NCI-H2081 (cell line): ENCODE results near the gene AMBP.
A peak's percentile ranks its signal among the peaks of the same experiment; 100 is the strongest.

Source experiments
- DNase-seq, 2 experiments: peaks; one replicate each; lab custom pipeline; 2025; lab: John Stamatoyannopoulos, UW

Gene AMBP

GRCh38 chr9:114112778-114113584, 34.9 kb upstream of the AMBP start:
- no peak for DNase-seq

GRCh38 chr9:114112325-114112724, 34.2 kb upstream of the AMBP start:
- DNase-seq: no peak

GRCh38 chr9:114110180-114110579, 32.1 kb upstream of the AMBP start:
- no peak for DNase-seq

- no peak for DNase-seq
Observed at GRCh38 chr9:114109124-114109523, 31.0 kb upstream of the AMBP start.

GRCh38 chr9:114108016-114108833, 30.1 kb upstream of the AMBP start:
- peak; percentile 35 to 65 for DNase-seq

GRCh38 chr9:114107286-114108001, 29.3 kb upstream of the AMBP start:
- no peak for DNase-seq

- no peak for DNase-seq
Observed at GRCh38 chr9:114105236-114105635, 27.1 kb upstream of the AMBP start.

GRCh38 chr9:114102484-114102883, 24.4 kb upstream of the AMBP start:
- DNase-seq: no peak

- no peak for DNase-seq
Observed at GRCh38 chr9:114100536-114100935, 22.4 kb upstream of the AMBP start.

GRCh38 chr9:114099669-114100270, 21.7 kb upstream of the AMBP start:
- no peak for DNase-seq

- no peak for DNase-seq
Observed at GRCh38 chr9:114098936-114099668, 21.0 kb upstream of the AMBP start, which contains the start of gene KIF12. Gene KIF12 (minus strand): TSS chr9:114099292. CDS start chr9:114099276, 16 bp downstream.

GRCh38 chr9:114098021-114098935, 20.2 kb upstream of the AMBP start:
- DNase-seq: peak; percentile 52 to 62

GRCh38 chr9:114097613-114098020, 19.5 kb upstream of the AMBP start:
- DNase-seq: peak; percentile 44 to 70

- no peak for DNase-seq
Observed at GRCh38 chr9:114096866-114097612, 18.9 kb upstream of the AMBP start.

GRCh38 chr9:114096041-114096511, 18.0 kb upstream of the AMBP start:
- no peak for DNase-seq

GRCh38 chr9:114094971-114095370, 16.9 kb upstream of the AMBP start:
- DNase-seq: no peak

GRCh38 chr9:114093761-114094505, 15.8 kb upstream of the AMBP start:
- peak in 1 of 2 experiments; percentile 9 for DNase-seq

- no peak for DNase-seq
Observed at GRCh38 chr9:114093031-114093471, 15.0 kb upstream of the AMBP start.
